IPS-11a (cell line): ENCODE data around the gene TRMO.

Experiments
- H3K4me3 ChIP-seq: one replicate; pipeline ENCODE4 v1.5.1; 2013; ENCODE audit warnings: low read depth, low read length, control low read depth

The TRMO gene

GRCh38 chr9:97904725-97905124 is 17.6 kb downstream of the TRMO start:
- no peak overlapping the region for H3K4me3 ChIP-seq

- no peak overlapping the region for H3K4me3 ChIP-seq
Measured at GRCh38 chr9:97903177-97903576, 19.1 kb downstream of the TRMO start.

GRCh38 chr9:97900738-97901565 is 21.3 kb downstream of the TRMO start:
- no peak overlapping the region for H3K4me3 ChIP-seq

- H3K4me3 ChIP-seq, result no peak overlapping the region
Measured at GRCh38 chr9:97900103-97900737, 22.1 kb downstream of the TRMO start.

GRCh38 chr9:97895695-97896332 is 26.5 kb downstream of the TRMO start:
- H3K4me3 ChIP-seq, result no peak overlapping the region

GRCh38 chr9:97895211-97895610 is 27.1 kb downstream of the TRMO start:
- no peak overlapping the region for H3K4me3 ChIP-seq

- H3K4me3 ChIP-seq, result no peak overlapping the region
Measured at GRCh38 chr9:97892421-97892820, 29.9 kb downstream of the TRMO start.

GRCh38 chr9:97891736-97892135 is 30.6 kb downstream of the TRMO start:
- no peak overlapping the region for H3K4me3 ChIP-seq

GRCh38 chr9:97889941-97890887 is 32.1 kb downstream of the TRMO start:
- no peak overlapping the region for H3K4me3 ChIP-seq

GRCh38 chr9:97880336-97880735 is 42.0 kb downstream of the TRMO start:
- no peak overlapping the region for H3K4me3 ChIP-seq

GRCh38 chr9:97876061-97876460 is 46.2 kb downstream of the TRMO start:
- no peak overlapping the region for H3K4me3 ChIP-seq

GRCh38 chr9:97875111-97875510 is 47.2 kb downstream of the TRMO start:
- H3K4me3 ChIP-seq, result no peak overlapping the region

GRCh38 chr9:97874624-97875023 is 47.7 kb downstream of the TRMO start:
- no peak overlapping the region for H3K4me3 ChIP-seq

- no peak overlapping the region for H3K4me3 ChIP-seq
Measured at GRCh38 chr9:97873882-97874281, 48.4 kb downstream of the TRMO start.

- no peak overlapping the region for H3K4me3 ChIP-seq
Measured at GRCh38 chr9:97873425-97873824, 48.9 kb downstream of the TRMO start.

GRCh38 chr9:97868859-97869258 is 53.4 kb downstream of the TRMO start:
- no peak overlapping the region for H3K4me3 ChIP-seq

- H3K4me3 ChIP-seq, result no peak overlapping the region
Measured at GRCh38 chr9:97866848-97867247, 55.5 kb downstream of the TRMO start.

GRCh38 chr9:97866300-97866699 is 56.0 kb downstream of the TRMO start:
- no peak overlapping the region for H3K4me3 ChIP-seq

- H3K4me3 ChIP-seq, result no peak overlapping the region
Measured at GRCh38 chr9:97864396-97864795, 57.9 kb downstream of the TRMO start.

- H3K4me3 ChIP-seq, result no peak overlapping the region
Measured at GRCh38 chr9:97863314-97863713, 59.0 kb downstream of the TRMO start.

GRCh38 chr9:97861148-97861475 is 61.2 kb downstream of the TRMO start:
- no peak overlapping the region for H3K4me3 ChIP-seq
